Osteocyte (in vitro differentiated cells): ENCODE measurements around the gene MAP6. TPM values are rescaled to one million over a fixed set of nuclear protein-coding genes. Genes with fewer than 3 reads are reported as not detected.
A peak's percentile ranks its signal among the peaks of the same experiment; 100 is the strongest.

Source experiments
- DNase-seq: peaks from one replicate; pipeline ENCODE4 v3.0.0; 2021; ENCODE audit warnings: mixed read lengths; ENCODE audit not compliant: unreplicated experiment; ENCODE audit errors: extremely low spot score
- H3K27ac Mint-ChIP-seq: one replicate; pipeline ENCODE4 v1.8.0; 2021; ENCODE audit warnings: mild to moderate bottlenecking, mixed read lengths; ENCODE audit not compliant: unreplicated experiment
- H3K27me3 Mint-ChIP-seq: one replicate; pipeline ENCODE4 v1.8.0; 2021; ENCODE audit warnings: mixed read lengths; ENCODE audit not compliant: unreplicated experiment
- H3K36me3 Mint-ChIP-seq: one replicate; pipeline ENCODE4 v1.8.0; 2021; ENCODE audit warnings: mixed read lengths; ENCODE audit not compliant: unreplicated experiment
- H3K4me1 Mint-ChIP-seq: one replicate; pipeline ENCODE4 v1.8.0; 2021; ENCODE audit warnings: mixed read lengths; ENCODE audit not compliant: unreplicated experiment
- H3K4me3 Mint-ChIP-seq: one replicate; pipeline ENCODE4 v1.8.0; 2021; ENCODE audit warnings: mild to moderate bottlenecking, moderate library complexity, mixed read lengths; ENCODE audit not compliant: unreplicated experiment
- H3K9me3 Mint-ChIP-seq: one replicate; pipeline ENCODE4 v1.8.0; 2021; ENCODE audit warnings: mixed read lengths; ENCODE audit not compliant: unreplicated experiment
- CTCF ChIP-seq: fragments of 200-600 bp; sonication (generic); IDR thresholded peaks from 2 replicates; pipeline ENCODE4 v1.5.0; 2021; ENCODE audit warnings: antibody characterized with exemption, mild to moderate bottlenecking, moderate library complexity
- total RNA-seq: library from RNA; stranded (reverse); gene quantifications from 2 replicates; pipeline ENCODE4 v1.2.1, GENCODE V29; 2021

MAP6 gene
- total RNA-seq, 1 donor from 2014 or later: 2.3 TPM

- H3K4me1 Mint-ChIP-seq: peaks cover 44% of the 10 kb centered on the region
Observed at GRCh38 chr11:75554258-75555022, 114.4 kb downstream of the MAP6 start.

GRCh38 chr11:75553889-75554257 is 115.0 kb downstream of the MAP6 start:
- DNase-seq: no peak
- H3K9me3 Mint-ChIP-seq: no peaks in the 10 kb centered on the region
- H3K27ac Mint-ChIP-seq: peak overlapping the region; percentile 93
- H3K4me1 Mint-ChIP-seq: peaks cover 39% of the 10 kb centered on the region
- H3K27me3 Mint-ChIP-seq: no peaks in the 10 kb centered on the region
- no peak overlapping the region for H3K4me3 Mint-ChIP-seq
- TF ChIP-seq CTCF: no peak
- no peaks in the 10 kb centered on the region for H3K36me3 Mint-ChIP-seq

More at GRCh38 chr11:75554258-75555022, 114.4 kb downstream of the MAP6 start:
- Mint-ChIP-seq H3K36me3 (no peaks in the 10 kb centered on the region), H3K27ac (peak overlapping the region; percentile 93), H3K9me3 (no peaks in the 10 kb centered on the region), H3K27me3 (no peaks in the 10 kb centered on the region), H3K4me3 (peak overlapping the region; percentile 45)
- peak; percentile 97 for DNase-seq
- no peak for TF ChIP-seq CTCF

- H3K4me3 Mint-ChIP-seq: no peak overlapping the region
- no peaks in the 10 kb centered on the region for H3K9me3 Mint-ChIP-seq
- H3K36me3 Mint-ChIP-seq: no peaks in the 10 kb centered on the region
- H3K27ac Mint-ChIP-seq: no peak overlapping the region
- H3K27me3 Mint-ChIP-seq: no peaks in the 10 kb centered on the region
- TF ChIP-seq CTCF: no peak
- peaks cover 32% of the 10 kb centered on the region for H3K4me1 Mint-ChIP-seq
- no peak for DNase-seq
Observed at GRCh38 chr11:75553182-75553581, 115.7 kb downstream of the MAP6 start.

- no peaks in the 10 kb centered on the region for H3K9me3 Mint-ChIP-seq
- DNase-seq: no peak
- TF ChIP-seq CTCF: no peak
- H3K27me3 Mint-ChIP-seq: peaks cover 6% of the 10 kb centered on the region
- H3K27ac Mint-ChIP-seq: no peak overlapping the region
- peaks cover 18% of the 10 kb centered on the region for H3K4me1 Mint-ChIP-seq
- no peaks in the 10 kb centered on the region for H3K36me3 Mint-ChIP-seq
- no peak overlapping the region for H3K4me3 Mint-ChIP-seq
Observed at GRCh38 chr11:75549370-75549958, 119.4 kb downstream of the MAP6 start.

- no peak overlapping the region for H3K4me3 Mint-ChIP-seq
- no peak for DNase-seq
Observed at GRCh38 chr11:75548595-75549272, 120.1 kb downstream of the MAP6 start.

More at GRCh38 chr11:75548595-75549272, 120.1 kb downstream of the MAP6 start:
- no peaks in the 10 kb centered on the region for H3K36me3 Mint-ChIP-seq
- H3K9me3 Mint-ChIP-seq: no peaks in the 10 kb centered on the region
- no peak for TF ChIP-seq CTCF
- H3K4me1 Mint-ChIP-seq: peaks cover 10% of the 10 kb centered on the region
- peaks cover 6% of the 10 kb centered on the region for H3K27me3 Mint-ChIP-seq
- no peak overlapping the region for H3K27ac Mint-ChIP-seq
